T-cell (primary cell): Measurements from ENCODE around the gene CHST2. TPM values are rescaled to one million over a fixed set of nuclear protein-coding genes. Genes with fewer than 3 reads are reported as not detected.

ENCODE experiments used
- ATAC-seq, 4 experiments: fragments of 200-7000 bp in 3 of 4; fragments of 150-1000 bp in 1 of 4; cut with Tn5 transposase; replicated peaks in 1 of 4; 1 replicate in 3 of 4; 2 replicates in 1 of 4; pipeline ENCODE4 v1.10.0; 2021; ENCODE audit warnings: moderate library complexity in 3 of 4, mild to moderate bottlenecking in 2 of 4, moderate number of reproducible peaks in 1 of 4
- CTCF ChIA-PET, 2 donors: fragments of 300-600 bp; sonication (Branson Sonifier 250); formaldehyde crosslinking; loops; one replicate each; lab custom pipeline; 2022; ENCODE audit warnings: antibody characterized with exemption in 2 of 2; lab: Charles Lee
- POLR2A ChIA-PET, 2 donors: fragments of 300-600 bp; sonication (Branson Sonifier 250); formaldehyde crosslinking; loops; one replicate each; lab custom pipeline; 2022; ENCODE audit warnings: antibody characterized with exemption in 2 of 2; lab: Charles Lee
- DNase-seq, 35 experiments: peaks; one replicate each; pipeline versions ENCODE4 v3.0.0 to v3.0.0-alpha.2; 2013 to 2023
- H3K27ac ChIP-seq: one replicate; pipeline ENCODE4 v1.5.1; 2013; ENCODE audit warnings: low read length
- H3K27me3 ChIP-seq, 2 experiments: replicated peaks in 1 of 2; 1 replicate in 1 of 2; 2 replicates in 1 of 2; pipeline versions ENCODE4 v1.6.1 to v1.7.0; 2013; ENCODE audit warnings: low read length in 1 of 2, mixed read lengths in 1 of 2; ENCODE audit not compliant: control insufficient read depth in 2 of 2, insufficient read depth in 2 of 2; ENCODE audit errors: extremely low read depth in 1 of 2
- H3K36me3 ChIP-seq, 2 donors: 1 replicate in 1 of 2; 2 replicates in 1 of 2; pipeline versions ENCODE4 v1.6.1 to v1.7.0; 2013; ENCODE audit warnings: low read length in 1 of 2; ENCODE audit not compliant: control insufficient read depth in 2 of 2, insufficient read depth in 1 of 2; ENCODE audit errors: extremely low read depth in 1 of 2
- H3K4me1 ChIP-seq, 2 experiments: 1 replicate in 1 of 2; 2 replicates in 1 of 2; pipeline versions ENCODE4 v1.6.1 to v1.7.0; 2013; ENCODE audit warnings: low read length in 2 of 2, mixed read lengths in 1 of 2; ENCODE audit not compliant: insufficient read depth in 2 of 2, control insufficient read depth in 1 of 2; ENCODE audit errors: extremely low read depth in 1 of 2
- H3K4me3 ChIP-seq, 2 donors: 1 replicate in 1 of 2; 2 replicates in 1 of 2; pipeline versions ENCODE4 v1.5.1 to v1.7.0; 2013; ENCODE audit warnings: mild to moderate bottlenecking in 2 of 2, low read length in 1 of 2, moderate library complexity in 1 of 2; ENCODE audit not compliant: control insufficient read depth in 1 of 2; ENCODE audit errors: extremely low read depth in 1 of 2
- H3K9me3 ChIP-seq: 2 replicates; pipeline ENCODE4 v1.7.0; 2013
- H3K27ac Mint-ChIP-seq, 2 donors: one replicate each; pipeline ENCODE4 v1.8.0; 2020 to 2021; ENCODE audit warnings: mild to moderate bottlenecking in 2 of 2, mixed read lengths in 2 of 2
- H3K27me3 Mint-ChIP-seq, 2 donors: one replicate each; pipeline ENCODE4 v1.8.0; 2021 to 2022; ENCODE audit warnings: mixed read lengths in 2 of 2
- H3K36me3 Mint-ChIP-seq: one replicate; pipeline ENCODE4 v1.8.0; 2021; ENCODE audit warnings: mixed read lengths
- H3K4me1 Mint-ChIP-seq, 3 donors: one replicate each; pipeline ENCODE4 v1.8.0; 2020 to 2022; ENCODE audit warnings: mixed read lengths in 3 of 3, mild to moderate bottlenecking in 1 of 3
- H3K4me3 Mint-ChIP-seq, 3 donors: one replicate each; pipeline ENCODE4 v1.8.0; 2020 to 2022; ENCODE audit warnings: mild to moderate bottlenecking in 3 of 3, mixed read lengths in 3 of 3, moderate library complexity in 3 of 3
- H3K9me3 Mint-ChIP-seq, 3 donors: one replicate each; pipeline ENCODE4 v1.8.0; 2020 to 2022; ENCODE audit warnings: mixed read lengths in 3 of 3
- WGBS: methylation state at CpG from one replicate; pipeline ENCODE4 v1.1.5; 2013; ENCODE audit warnings: missing lambda C conversion rate; ENCODE audit not compliant: insufficient coverage; 5-methylcytosine and 5-hydroxymethylcytosine counted together
- total RNA-seq, 35 experiments: library from RNA in 6 of 35; stranded (reverse) in 6 of 35; fragments of 120-200 nt in 1 of 35; gene quantifications; one replicate each; pipeline versions ENCODE4 v1.2.1 to v1.2.4 and lab custom pipeline; 2013 to 2026

The CHST2 gene
- total RNA-seq, 5 donors from 2014 or later (not counting 1 experiment from before 2014, with no cell fraction given) = 1.7 to 5.6 (median 4.4) TPM

DNA sequence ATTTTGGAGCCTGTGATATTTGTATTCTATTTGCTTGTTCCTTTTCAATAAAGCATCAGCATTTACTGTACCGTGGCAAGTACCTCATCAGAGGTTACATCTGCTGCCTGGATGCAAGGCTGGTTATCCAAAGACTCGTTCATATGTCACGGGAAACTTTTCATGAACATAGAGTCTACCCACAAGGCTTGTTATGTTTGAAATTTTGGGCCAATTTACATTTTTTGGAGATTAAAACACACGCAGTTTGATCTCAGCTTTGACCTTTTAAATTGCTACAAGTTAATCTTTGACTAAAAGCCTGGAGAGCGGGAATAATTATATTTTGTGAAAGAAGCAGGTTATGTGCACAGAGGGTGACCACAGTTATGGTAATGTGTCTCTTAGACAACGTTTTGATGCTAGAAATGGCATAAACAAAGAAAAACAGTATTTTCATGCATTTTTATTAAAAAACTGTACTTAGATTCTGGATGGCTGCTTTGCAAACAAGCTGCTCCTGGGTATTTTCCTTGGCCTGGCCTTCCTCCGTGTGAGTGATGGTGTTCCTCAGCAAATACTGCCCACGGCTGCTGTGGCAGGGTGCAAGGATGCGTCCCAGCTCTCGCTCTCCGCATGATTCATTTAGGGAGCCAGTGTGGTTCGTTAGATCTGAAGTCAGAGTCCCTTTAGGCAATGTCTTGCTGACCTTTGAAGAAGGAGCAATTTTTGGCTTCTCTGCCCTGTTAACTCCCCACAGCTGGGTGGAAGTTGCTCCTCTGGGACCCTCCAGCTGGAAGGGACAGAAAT, 27.1 kb downstream of the CHST2 start:
- 87% methylated on average over 7 of the region's 12 CpGs for WGBS
- POLR2A ChIA-PET = no interaction called here
- no peak for ATAC-seq
- Histone ChIP-seq H3K27ac (no peak overlapping the region), H3K4me1 (no peaks in the 10 kb centered on the region), H3K27me3 (no peaks in the 10 kb centered on the region), H3K4me3 (no peak overlapping the region), H3K9me3 (no peaks in the 10 kb centered on the region), H3K36me3 (no peaks in the 10 kb centered on the region)
- H3K4me3 Mint-ChIP-seq = no peak overlapping the region
- no peaks in the 10 kb centered on the region for H3K27me3 Mint-ChIP-seq
- H3K27ac Mint-ChIP-seq = no peak overlapping the region
- no peak for DNase-seq
- peaks cover 0 to 3% (median 2%) of the 10 kb centered on the region in 3 donors for H3K4me1 Mint-ChIP-seq
- H3K36me3 Mint-ChIP-seq = no peaks in the 10 kb centered on the region
- H3K9me3 Mint-ChIP-seq = no peaks in the 10 kb centered on the region
- CTCF ChIA-PET = no interaction called here

DNA sequence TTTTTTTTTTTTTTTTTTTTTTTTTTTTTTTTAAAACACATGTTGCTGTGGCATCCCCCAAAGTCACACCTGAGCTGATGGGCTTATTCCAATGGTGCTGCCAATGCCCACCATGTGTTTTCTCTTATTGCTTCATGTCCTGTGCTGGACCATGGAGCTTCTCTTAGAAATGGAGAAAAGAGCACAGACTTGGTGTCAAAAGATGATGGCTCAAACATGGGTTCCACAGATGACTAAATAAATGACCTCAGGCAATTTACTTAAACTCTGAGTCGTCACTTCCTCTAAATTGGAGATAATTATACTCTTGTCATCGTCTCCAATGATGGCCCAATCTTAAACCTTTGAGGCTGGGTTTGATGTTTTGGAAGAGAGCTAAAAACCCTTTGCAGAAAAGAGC, 28.1 kb downstream of the CHST2 start:
- no peak overlapping the region for H3K27ac Mint-ChIP-seq
- H3K27me3 ChIP-seq = no peaks in the 10 kb centered on the region
- no peak for ATAC-seq
- peaks cover 6 to 10% (median 9%) of the 10 kb centered on the region in 3 donors for H3K4me1 Mint-ChIP-seq
- no peak for DNase-seq
- no peak overlapping the region for H3K4me3 Mint-ChIP-seq
- H3K4me1 ChIP-seq = peaks cover 0 to 9% of the 10 kb centered on the region in 2 experiments
- no peaks in the 10 kb centered on the region for H3K36me3 Mint-ChIP-seq
- no peak overlapping the region for H3K27ac ChIP-seq
- H3K36me3 ChIP-seq = no peaks in the 10 kb centered on the region
- no CpG with 5 or more reads among the region's 2 CpGs for WGBS
- no peaks in the 10 kb centered on the region for H3K9me3 ChIP-seq
- no peaks in the 10 kb centered on the region for H3K27me3 Mint-ChIP-seq
- no peak overlapping the region for H3K4me3 ChIP-seq
- H3K9me3 Mint-ChIP-seq = no peaks in the 10 kb centered on the region
- POLR2A ChIA-PET = interaction anchor here in 1 of 2 donors (0.6 kb wide), 2 partner anchors 37 to 417 kb away, joined by 3 read pairs; no protein-coding TSS in a partner anchor
- CTCF ChIA-PET = no interaction called here

DNA sequence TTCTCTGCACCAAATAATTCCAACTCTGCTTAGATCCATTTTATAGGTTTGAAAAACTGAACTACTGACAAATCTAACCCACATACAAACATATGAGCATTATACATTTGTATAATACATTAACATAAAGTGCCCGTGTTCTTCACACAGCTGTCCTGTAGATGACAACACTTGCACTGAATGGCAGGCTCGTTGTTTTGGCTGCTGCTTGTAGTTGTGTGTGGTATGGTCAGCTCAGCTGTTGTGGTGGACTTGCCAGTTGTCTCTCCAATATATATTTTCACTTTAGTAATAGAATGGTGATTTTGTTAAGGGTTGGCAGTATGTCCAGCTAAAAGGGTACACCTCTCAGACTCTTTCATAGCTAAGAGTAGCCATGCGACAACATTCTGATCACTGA, 30.5 kb downstream of the CHST2 start:
- H3K36me3 ChIP-seq = no peaks in the 10 kb centered on the region
- no peaks in the 10 kb centered on the region for H3K36me3 Mint-ChIP-seq
- no peaks in the 10 kb centered on the region for H3K27me3 ChIP-seq
- peaks cover 2 to 9% of the 10 kb centered on the region in 2 experiments for H3K4me1 ChIP-seq
- H3K27ac ChIP-seq = no peak overlapping the region
- no peak overlapping the region for H3K27ac Mint-ChIP-seq
- no peak overlapping the region for H3K4me3 Mint-ChIP-seq
- ChIA-PET CTCF (no interaction called here), POLR2A (no interaction called here)
- no peaks in the 10 kb centered on the region for H3K9me3 ChIP-seq
- no peaks in the 10 kb centered on the region for H3K27me3 Mint-ChIP-seq
- WGBS = no CpG with 5 or more reads among the region's 3 CpGs
- no peaks in the 10 kb centered on the region for H3K9me3 Mint-ChIP-seq
- ATAC-seq = no peak
- H3K4me1 Mint-ChIP-seq = peaks cover 12 to 23% (median 12%) of the 10 kb centered on the region in 3 donors
- DNase-seq = no peak
- no peak overlapping the region for H3K4me3 ChIP-seq

DNA sequence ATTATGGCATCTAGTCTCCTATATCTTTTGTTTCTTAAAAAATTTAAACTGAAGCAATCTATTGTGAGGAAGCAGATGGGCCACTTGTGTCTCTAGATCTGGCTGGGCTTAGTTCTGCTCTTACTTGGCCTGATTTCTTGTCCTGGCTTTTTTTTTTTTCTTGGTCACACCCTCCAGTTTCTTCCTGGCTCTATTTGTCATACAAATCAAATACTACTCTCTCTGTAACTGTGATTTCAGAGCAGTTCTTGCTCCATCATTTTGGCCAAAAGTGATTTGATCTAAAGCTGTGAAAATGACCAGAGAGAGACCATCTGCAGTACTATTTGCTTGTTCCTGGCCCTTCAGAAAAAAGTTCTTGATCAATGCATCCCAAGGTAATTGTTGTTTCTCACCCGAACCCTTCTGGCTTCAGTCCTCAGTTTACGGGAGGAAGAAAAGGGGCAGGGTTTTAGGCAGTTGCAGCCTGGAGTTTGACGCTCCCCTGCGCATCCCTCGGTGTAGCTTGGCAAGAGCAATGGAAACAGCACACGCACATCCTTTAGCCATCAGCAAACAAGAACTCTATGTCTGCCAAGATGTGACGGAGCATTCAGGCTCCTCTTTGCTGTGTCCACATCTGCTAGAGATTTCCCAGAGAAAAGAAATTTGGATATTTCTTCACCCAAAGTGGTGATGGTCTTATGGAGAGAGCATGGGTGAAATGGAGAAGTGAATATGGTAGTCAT, 31.6 kb downstream of the CHST2 start:
- ChIA-PET POLR2A (no interaction called here), CTCF (interaction anchor here in 1 of 2 donors (0.7 kb wide), 1 partner anchor 501 kb away, joined by 4 read pairs; no protein-coding TSS in a partner anchor)
- no peaks in the 10 kb centered on the region for H3K9me3 ChIP-seq
- Mint-ChIP-seq H3K4me1 (peaks cover 12 to 23% (median 12%) of the 10 kb centered on the region in 3 donors), H3K9me3 (no peaks in the 10 kb centered on the region), H3K27me3 (no peaks in the 10 kb centered on the region), H3K36me3 (no peaks in the 10 kb centered on the region), H3K27ac (no peak overlapping the region), H3K4me3 (no peak overlapping the region)
- H3K27me3 ChIP-seq = no peaks in the 10 kb centered on the region
- H3K27ac ChIP-seq = no peak overlapping the region
- no CpG with 5 or more reads among the region's 7 CpGs for WGBS
- DNase-seq (no peak), ATAC-seq (no peak)
- H3K4me1 ChIP-seq = peaks cover 2 to 9% of the 10 kb centered on the region in 2 experiments
- H3K36me3 ChIP-seq = no peaks in the 10 kb centered on the region
- no peak overlapping the region for H3K4me3 ChIP-seq

DNA sequence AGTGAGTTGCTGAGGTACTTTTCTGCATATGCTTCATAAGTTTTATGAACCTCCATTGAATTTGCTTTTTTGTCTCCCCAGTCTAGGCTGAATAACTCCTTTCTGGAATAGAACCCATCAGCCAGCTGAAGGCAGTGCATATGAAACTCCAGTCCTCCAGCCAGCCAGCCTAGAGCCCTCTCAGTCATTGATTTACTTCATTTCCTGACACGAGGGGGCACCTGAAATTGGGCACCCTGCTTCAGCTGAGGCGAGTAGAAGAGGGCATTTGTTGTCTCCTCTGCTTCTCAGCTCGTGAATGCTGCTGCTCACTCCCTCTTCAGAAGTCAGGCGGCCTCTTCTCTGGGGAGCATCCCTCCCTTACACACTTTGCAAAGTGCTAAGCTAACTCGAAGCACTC, 32.5 kb downstream of the CHST2 start:
- no peaks in the 10 kb centered on the region for H3K27me3 ChIP-seq
- peaks cover 12 to 23% (median 12%) of the 10 kb centered on the region in 3 donors for H3K4me1 Mint-ChIP-seq
- POLR2A ChIA-PET = no interaction called here
- H3K27me3 Mint-ChIP-seq = no peaks in the 10 kb centered on the region
- no peak for ATAC-seq
- H3K36me3 Mint-ChIP-seq = no peaks in the 10 kb centered on the region
- 80% methylated on average over 2 of the region's 5 CpGs for WGBS
- H3K27ac ChIP-seq = no peak overlapping the region
- CTCF ChIA-PET = interaction anchor here in 1 of 2 donors (0.7 kb wide), 1 partner anchor 740 kb away, joined by 3 read pairs; no protein-coding TSS in a partner anchor
- no peak overlapping the region for H3K27ac Mint-ChIP-seq
- H3K9me3 Mint-ChIP-seq = no peaks in the 10 kb centered on the region
- H3K4me3 ChIP-seq = no peak overlapping the region
- no peak overlapping the region for H3K4me3 Mint-ChIP-seq
- no peaks in the 10 kb centered on the region for H3K9me3 ChIP-seq
- H3K4me1 ChIP-seq = peaks cover 2 to 9% of the 10 kb centered on the region in 2 experiments
- DNase-seq = peak in 3 of 35 experiments; percentile 4 to 18 (median 10)
- no peaks in the 10 kb centered on the region for H3K36me3 ChIP-seq

DNA sequence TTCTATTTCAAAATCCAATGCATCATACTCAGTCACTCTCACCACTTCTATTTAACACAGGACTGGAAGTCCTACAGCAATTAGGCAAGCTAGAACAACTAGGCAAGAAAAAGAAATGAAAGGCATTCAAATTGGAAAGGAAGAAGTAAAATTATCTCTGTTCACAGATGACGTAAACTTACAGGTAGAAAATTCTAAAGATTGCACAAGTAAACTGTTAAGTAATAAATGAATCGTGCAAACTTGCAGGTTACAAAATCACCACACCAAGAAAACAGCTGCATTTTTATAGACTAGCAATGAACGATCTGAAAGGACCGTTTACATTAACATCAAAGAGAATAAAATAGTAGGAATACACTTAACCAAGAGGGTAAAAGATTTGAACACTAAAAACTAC, 36.2 kb downstream of the CHST2 start:
- no peak overlapping the region for H3K4me3 Mint-ChIP-seq

More for the DNA sequence above, 36.2 kb downstream of the CHST2 start:
- ATAC-seq (no peak), DNase-seq (no peak)
- CTCF ChIA-PET = no interaction called here
- Histone ChIP-seq H3K27me3 (no peaks in the 10 kb centered on the region), H3K36me3 (no peaks in the 10 kb centered on the region), H3K27ac (no peak overlapping the region), H3K4me3 (no peak overlapping the region), H3K9me3 (no peaks in the 10 kb centered on the region), H3K4me1 (peaks cover 2 to 9% of the 10 kb centered on the region in 2 experiments)
- WGBS = no CpG with 5 or more reads among the region's 4 CpGs
- Mint-ChIP-seq H3K27me3 (no peaks in the 10 kb centered on the region), H3K36me3 (no peaks in the 10 kb centered on the region), H3K27ac (no peak overlapping the region), H3K4me1 (peaks cover 12 to 34% (median 14%) of the 10 kb centered on the region in 3 donors), H3K9me3 (no peaks in the 10 kb centered on the region)
- POLR2A ChIA-PET = no interaction called here
